Stomach smooth muscle (tissue), 2 donors: ENCODE measurements around the gene PDCD10.

Experiments
- H3K27ac ChIP-seq: one replicate; pipeline ENCODE4 v1.7.0; 2013; ENCODE audit warnings: mild to moderate bottlenecking, low read length, inconsistent platforms
- H3K27me3 ChIP-seq, 2 donors: one replicate each; pipeline ENCODE4 v1.7.0; 2013; ENCODE audit warnings: low read length in 2 of 2; ENCODE audit not compliant: insufficient read depth in 2 of 2, control insufficient read depth in 1 of 2
- H3K36me3 ChIP-seq, 2 donors: one replicate each; pipeline ENCODE4 v1.7.0; 2013; ENCODE audit warnings: low read length in 2 of 2; ENCODE audit not compliant: control insufficient read depth in 2 of 2, insufficient read depth in 2 of 2
- H3K4me1 ChIP-seq: one replicate; pipeline ENCODE4 v1.7.0; 2013; ENCODE audit warnings: low read length; ENCODE audit not compliant: control insufficient read depth, insufficient read depth
- H3K4me3 ChIP-seq, 2 donors: one replicate each; pipeline ENCODE4 v1.7.0; 2013; ENCODE audit warnings: low read length in 2 of 2
- H3K9ac ChIP-seq, 2 donors: one replicate each; pipeline ENCODE4 v1.7.0; 2013; ENCODE audit warnings: low read length in 2 of 2, mild to moderate bottlenecking in 1 of 2
- H3K9me3 ChIP-seq, 2 donors: one replicate each; pipeline ENCODE4 v1.7.0; 2013; ENCODE audit warnings: low read length in 2 of 2; ENCODE audit not compliant: control insufficient read depth in 2 of 2
- donor health status: healthy.
- donor health status: Pancreatic carcinoma.

The PDCD10 gene

DNA sequence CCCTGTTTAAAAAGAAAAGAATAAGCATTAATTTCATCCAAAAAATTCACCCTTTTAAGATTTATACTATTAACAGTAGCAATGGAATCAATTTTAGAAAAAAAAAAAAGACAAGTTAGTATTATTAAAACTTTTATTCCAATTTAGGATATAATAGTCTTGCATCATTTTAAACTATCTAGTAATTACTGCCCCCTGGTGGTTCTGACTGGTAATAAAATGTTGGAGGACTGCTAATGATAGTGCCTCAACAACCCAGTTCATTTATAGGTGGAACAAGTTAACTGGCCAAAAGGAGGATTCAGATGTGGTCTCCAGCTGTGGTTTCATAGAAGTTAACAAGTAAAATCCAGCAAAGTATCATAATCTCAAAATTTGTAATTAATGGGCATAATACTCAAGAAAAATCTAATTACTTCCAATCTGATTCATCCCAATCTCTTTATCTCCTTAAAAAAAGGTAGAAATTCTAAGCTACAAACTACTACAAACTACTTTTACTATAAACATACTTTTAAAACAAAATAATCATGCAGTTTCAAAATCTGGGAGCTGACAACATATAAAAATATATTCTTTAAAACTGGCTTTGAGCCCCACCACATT is 50.2 kb downstream of the PDCD10 start:
- H3K36me3 ChIP-seq, result peaks cover 3 to 4% of the 10 kb centered on the region in 2 donors
- H3K9me3 ChIP-seq, result no peaks in the 10 kb centered on the region
- H3K9ac ChIP-seq, result no peak overlapping the region
- H3K4me3 ChIP-seq, result no peak overlapping the region
- H3K4me1 ChIP-seq, result no peaks in the 10 kb centered on the region
- no peak overlapping the region for H3K27ac ChIP-seq
- H3K27me3 ChIP-seq, result no peaks in the 10 kb centered on the region

DNA sequence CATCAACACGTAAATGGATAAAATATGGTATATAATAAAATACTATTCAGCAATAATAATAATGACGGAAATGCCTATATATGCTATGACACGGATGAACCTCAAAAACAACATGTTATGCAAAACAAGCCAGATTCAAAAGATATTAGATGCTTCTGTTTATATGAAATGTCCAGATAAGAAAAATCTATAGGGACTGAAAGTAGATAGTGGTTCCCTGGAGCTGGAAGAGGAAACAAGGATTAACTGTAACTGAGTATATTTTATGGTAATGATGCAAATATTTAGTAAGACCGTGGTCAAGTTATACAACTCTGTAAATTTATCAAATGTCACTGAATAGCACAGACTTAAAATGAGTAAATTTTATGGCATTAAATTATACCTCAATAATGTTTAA is 55.2 kb downstream of the PDCD10 start:
- no peak overlapping the region for H3K4me3 ChIP-seq
- H3K4me1 ChIP-seq, result no peaks in the 10 kb centered on the region
- H3K27me3 ChIP-seq, result no peaks in the 10 kb centered on the region
- peaks cover 0 to 6% of the 10 kb centered on the region in 2 donors for H3K9me3 ChIP-seq
- H3K36me3 ChIP-seq, result peaks cover 12 to 14% of the 10 kb centered on the region in 2 donors
- no peak overlapping the region for H3K27ac ChIP-seq
- H3K9ac ChIP-seq, result no peak overlapping the region

DNA sequence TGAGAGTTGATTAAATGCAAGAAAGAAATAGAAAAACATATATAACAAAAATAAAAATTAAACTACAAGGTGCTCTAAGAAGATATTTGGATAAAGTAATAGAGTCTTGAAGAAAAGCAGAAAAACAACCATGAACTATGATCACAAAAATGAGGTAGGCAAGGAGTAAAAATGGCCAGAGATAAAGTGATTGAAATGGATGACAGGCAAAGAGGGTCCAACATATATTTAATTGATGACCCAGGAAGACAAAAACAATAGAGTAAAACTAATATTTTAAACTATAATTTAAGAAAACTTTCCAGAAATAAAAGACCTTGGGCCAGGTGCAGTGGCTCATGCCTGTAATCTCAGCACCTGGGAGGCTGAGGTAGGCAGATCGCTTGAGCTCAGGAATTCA is 58.8 kb downstream of the PDCD10 start:
- Histone ChIP-seq H3K9ac (no peak overlapping the region), H3K27ac (no peak overlapping the region), H3K9me3 (peaks cover 0 to 6% of the 10 kb centered on the region in 2 donors), H3K36me3 (peaks cover 19 to 21% of the 10 kb centered on the region in 2 donors), H3K27me3 (no peaks in the 10 kb centered on the region), H3K4me3 (no peak overlapping the region), H3K4me1 (no peaks in the 10 kb centered on the region)

DNA sequence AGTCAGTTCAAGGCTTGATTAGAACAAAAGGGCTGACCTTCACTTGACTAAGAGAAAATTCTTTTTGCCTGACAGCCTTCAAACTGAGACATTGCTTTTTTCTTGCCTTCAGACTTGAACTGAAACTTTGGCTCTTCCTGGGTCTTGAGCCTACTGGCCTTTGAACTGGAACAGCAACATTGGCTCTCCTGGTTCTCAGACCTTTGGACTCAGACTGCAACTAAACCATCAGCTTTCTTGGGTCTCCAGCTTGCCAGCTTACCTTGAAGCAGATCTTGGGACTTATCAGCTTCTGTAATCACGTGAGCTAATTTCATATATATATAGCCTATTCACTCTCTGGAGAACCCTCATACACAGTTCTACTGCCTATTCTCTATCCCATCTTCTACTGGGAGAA is 61.5 kb downstream of the PDCD10 start:
- no peaks in the 10 kb centered on the region for H3K27me3 ChIP-seq
- peaks cover 0 to 6% of the 10 kb centered on the region in 2 donors for H3K9me3 ChIP-seq
- H3K4me1 ChIP-seq, result no peaks in the 10 kb centered on the region
- peaks cover 17 to 21% of the 10 kb centered on the region in 2 donors for H3K36me3 ChIP-seq
- no peak overlapping the region for H3K27ac ChIP-seq
- H3K4me3 ChIP-seq, result no peak overlapping the region
- no peak overlapping the region for H3K9ac ChIP-seq

DNA sequence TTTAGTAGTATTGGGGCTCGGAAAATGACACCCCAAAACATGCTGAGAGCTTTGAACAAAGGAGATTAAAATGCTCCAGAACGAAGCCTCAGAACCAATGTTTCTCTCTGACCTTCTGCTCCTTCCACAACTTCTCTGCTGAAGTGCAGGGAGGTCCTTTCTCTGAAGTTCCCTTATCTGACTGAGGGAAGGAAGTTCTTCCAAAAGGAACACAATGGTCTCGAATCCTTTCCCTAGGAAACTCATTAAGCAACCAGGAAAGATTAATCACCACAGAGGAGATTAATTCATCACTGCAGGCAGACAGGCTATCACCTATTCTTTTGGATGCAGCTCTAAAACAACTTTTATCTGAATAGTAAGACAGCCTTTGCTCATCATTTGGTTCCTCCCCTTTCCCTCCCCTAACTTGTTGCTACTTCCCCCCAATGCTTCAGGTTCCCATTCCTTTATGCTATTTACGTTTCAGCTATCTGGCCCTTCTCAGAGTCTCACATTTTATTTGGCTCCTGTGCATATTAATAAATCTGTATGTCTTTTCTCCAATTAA is 62.7 kb downstream of the PDCD10 start:
- Histone ChIP-seq H3K27me3 (no peaks in the 10 kb centered on the region), H3K9ac (no peak overlapping the region), H3K4me1 (no peaks in the 10 kb centered on the region), H3K4me3 (no peak overlapping the region), H3K27ac (no peak overlapping the region), H3K36me3 (peaks cover 17 to 21% of the 10 kb centered on the region in 2 donors), H3K9me3 (peaks cover 0 to 6% of the 10 kb centered on the region in 2 donors)

DNA sequence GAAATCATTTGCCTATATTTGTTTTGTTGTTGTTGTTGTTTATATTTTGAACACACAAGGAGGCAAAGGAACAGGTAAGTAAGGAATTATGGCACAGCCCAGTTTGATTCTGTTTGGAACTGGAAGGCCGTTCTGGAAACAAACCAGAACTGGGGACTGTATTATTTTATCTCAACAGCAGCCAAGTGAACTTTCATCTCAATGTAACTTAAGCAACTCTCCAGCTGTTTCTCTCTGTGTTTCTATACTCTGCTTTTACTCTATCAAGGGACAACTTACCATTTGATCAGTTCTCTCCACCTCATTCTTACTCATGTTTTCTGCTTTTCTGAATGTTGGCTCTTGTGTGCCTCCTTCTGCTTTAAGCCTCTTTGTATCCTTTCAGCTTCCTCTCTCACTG is 65.0 kb downstream of the PDCD10 start:
- H3K36me3 ChIP-seq, result peaks cover 9 to 13% of the 10 kb centered on the region in 2 donors
- H3K27me3 ChIP-seq, result no peaks in the 10 kb centered on the region
- no peaks in the 10 kb centered on the region for H3K4me1 ChIP-seq
- no peaks in the 10 kb centered on the region for H3K9me3 ChIP-seq
- no peak overlapping the region for H3K9ac ChIP-seq
- H3K4me3 ChIP-seq, result no peak overlapping the region
- no peak overlapping the region for H3K27ac ChIP-seq

DNA sequence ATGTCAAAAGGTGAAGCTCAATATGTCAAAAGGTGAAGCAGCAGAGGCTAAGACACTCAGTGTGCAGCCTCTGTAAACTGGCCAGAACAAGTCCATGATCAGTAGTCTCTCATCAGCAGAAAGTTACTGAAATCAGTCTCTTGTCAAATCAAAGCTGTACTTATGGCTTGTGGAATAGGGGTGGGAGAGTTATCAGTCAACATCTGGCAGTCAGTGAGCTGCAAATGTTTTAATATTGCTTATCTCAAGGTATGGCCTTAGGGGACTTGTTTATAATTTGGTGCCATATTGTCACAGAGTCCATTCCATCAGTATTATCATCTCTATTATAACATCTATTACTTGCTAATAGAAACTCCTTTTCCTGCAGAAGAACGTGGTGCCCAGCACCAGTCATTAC is 66.0 kb downstream of the PDCD10 start:
- H3K4me1 ChIP-seq, result no peaks in the 10 kb centered on the region
- H3K4me3 ChIP-seq, result no peak overlapping the region
- H3K9ac ChIP-seq, result no peak overlapping the region
- no peak overlapping the region for H3K27ac ChIP-seq
- H3K36me3 ChIP-seq, result peaks cover 6 to 7% of the 10 kb centered on the region in 2 donors
- no peaks in the 10 kb centered on the region for H3K27me3 ChIP-seq
- H3K9me3 ChIP-seq, result no peaks in the 10 kb centered on the region

DNA sequence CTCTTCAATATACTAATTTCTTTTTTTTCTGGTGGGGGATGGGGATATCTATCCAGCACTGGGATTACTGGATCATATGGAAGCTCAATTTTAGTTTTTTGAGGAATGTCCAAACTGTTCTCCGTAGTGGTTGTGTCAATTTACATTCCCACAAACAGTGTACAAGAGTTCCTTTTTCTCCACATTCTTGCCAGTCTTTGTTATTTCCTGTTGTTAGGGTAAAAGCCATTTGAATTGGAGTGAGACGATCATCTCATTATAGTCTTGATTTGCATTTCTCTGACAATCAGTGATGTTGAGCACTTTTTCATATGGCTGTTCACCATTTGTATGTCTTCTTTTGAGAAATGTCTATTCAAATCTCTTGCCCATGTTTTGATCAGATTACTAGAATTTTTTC is 68.1 kb downstream of the PDCD10 start:
- Histone ChIP-seq H3K9ac (no peak overlapping the region), H3K4me3 (no peak overlapping the region), H3K36me3 (no peaks in the 10 kb centered on the region), H3K4me1 (no peaks in the 10 kb centered on the region), H3K27ac (no peak overlapping the region), H3K27me3 (no peaks in the 10 kb centered on the region), H3K9me3 (no peaks in the 10 kb centered on the region)

DNA sequence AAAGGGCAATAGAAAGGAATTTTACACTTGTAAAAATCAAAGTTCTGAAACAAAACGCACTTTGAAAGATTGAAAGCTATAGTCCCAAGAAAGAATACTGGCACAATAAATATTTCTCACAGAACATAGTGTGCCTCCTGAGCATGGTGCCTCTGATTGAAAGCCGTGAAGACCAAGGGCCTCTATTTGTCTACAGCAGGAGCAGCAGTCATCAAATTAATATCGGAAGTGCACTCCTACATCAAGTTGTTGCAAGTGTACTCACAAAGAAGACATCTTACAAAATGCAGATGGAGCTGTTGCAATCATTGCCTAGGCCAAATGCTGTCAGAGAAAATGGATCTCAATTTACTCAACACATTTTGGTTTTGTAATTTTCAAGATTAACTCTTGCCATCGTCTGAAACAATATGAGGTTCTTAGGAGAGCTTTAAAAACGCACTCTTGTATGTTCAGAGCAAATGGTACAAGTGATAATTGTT is 71.7 kb downstream of the PDCD10 start:
- Histone ChIP-seq H3K27me3 (no peaks in the 10 kb centered on the region), H3K36me3 (no peaks in the 10 kb centered on the region), H3K4me3 (no peak overlapping the region), H3K9ac (no peak overlapping the region), H3K27ac (no peak overlapping the region), H3K9me3 (no peaks in the 10 kb centered on the region), H3K4me1 (no peaks in the 10 kb centered on the region)

DNA sequence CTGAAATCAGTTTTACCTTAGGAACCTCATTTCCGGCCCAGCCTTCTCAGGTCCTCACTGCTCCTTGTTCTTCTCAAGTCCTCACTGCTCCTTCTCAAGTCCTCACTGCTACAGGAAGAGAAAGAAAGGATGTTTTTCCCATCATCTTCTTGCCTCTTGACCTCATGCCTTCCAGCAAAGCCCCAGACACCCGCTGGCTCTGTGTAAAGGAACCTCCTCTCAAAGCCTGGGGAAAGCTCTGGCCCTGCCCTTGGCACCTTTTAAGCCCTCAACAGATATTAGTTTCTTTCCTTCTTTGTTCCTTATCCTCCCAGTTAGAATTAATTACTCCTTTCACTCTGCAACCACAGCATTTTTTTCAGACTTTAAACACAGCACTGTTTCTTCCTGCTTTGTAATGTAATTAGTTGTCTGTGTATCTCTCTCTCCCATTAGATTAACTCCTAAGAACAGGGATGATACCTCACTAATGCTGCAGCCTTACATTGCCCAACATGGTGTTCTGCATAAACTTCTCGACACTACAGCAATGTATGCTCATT is 76.9 kb downstream of the PDCD10 start:
- Histone ChIP-seq H3K36me3 (no peaks in the 10 kb centered on the region), H3K4me1 (no peaks in the 10 kb centered on the region), H3K27ac (no peak overlapping the region), H3K4me3 (no peak overlapping the region), H3K9ac (no peak overlapping the region), H3K9me3 (no peaks in the 10 kb centered on the region), H3K27me3 (no peaks in the 10 kb centered on the region)

DNA sequence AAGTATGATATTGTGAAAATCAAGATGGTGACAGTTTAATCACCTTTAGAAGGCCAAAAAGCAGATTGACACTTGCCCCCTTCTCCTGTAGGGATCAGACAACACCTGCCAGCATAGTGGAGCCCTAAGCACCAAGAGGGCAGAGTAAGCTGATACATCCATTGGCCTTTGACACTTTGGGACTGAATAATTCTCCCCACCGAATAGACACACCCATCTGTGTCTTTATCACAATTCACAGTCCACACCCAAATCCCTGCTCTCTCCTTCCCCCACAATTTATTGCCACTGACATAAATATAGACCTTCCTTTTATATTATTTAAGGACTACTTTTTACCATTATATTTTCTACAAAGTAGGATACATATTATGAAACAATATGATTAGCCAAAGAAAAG is 77.9 kb downstream of the PDCD10 start:
- H3K9ac ChIP-seq, result no peak overlapping the region
- H3K9me3 ChIP-seq, result no peaks in the 10 kb centered on the region
- no peaks in the 10 kb centered on the region for H3K36me3 ChIP-seq
- H3K4me1 ChIP-seq, result no peaks in the 10 kb centered on the region
- H3K4me3 ChIP-seq, result no peak overlapping the region
- H3K27ac ChIP-seq, result no peak overlapping the region
- H3K27me3 ChIP-seq, result no peaks in the 10 kb centered on the region
